H9 (cell line): ENCODE measurements around the gene ELAC1. TPM values are rescaled to one million over a fixed set of nuclear protein-coding genes. Genes with fewer than 3 reads are reported as not detected.

Experiments used
- DNase-seq: peaks from one replicate; pipeline ENCODE4 v3.0.0-alpha.2; 2017
- H2AFZ ChIP-seq: one replicate; pipeline ENCODE4 v1.6.1; 2013; ENCODE audit warnings: mild to moderate bottlenecking, low read length, control low read depth, moderate library complexity
- H2AK5ac ChIP-seq: 2 replicates; pipeline ENCODE4 v1.6.1; 2013; ENCODE audit warnings: low read length, control low read depth, mixed read lengths; ENCODE audit not compliant: insufficient read length
- H2BK120ac ChIP-seq: one replicate; pipeline ENCODE4 v1.6.1; 2013; ENCODE audit warnings: low read depth, mild to moderate bottlenecking, low read length, control low read depth, inconsistent platforms; ENCODE audit not compliant: poor library complexity, severe bottlenecking
- H2BK12ac ChIP-seq: 2 replicates; pipeline ENCODE4 v1.6.1; 2013; ENCODE audit warnings: low read length, control low read depth, mixed read lengths, low read depth; ENCODE audit not compliant: insufficient read length
- H2BK15ac ChIP-seq: 2 replicates; pipeline ENCODE4 v1.6.1; 2013; ENCODE audit warnings: low read depth, low read length, control low read depth
- H2BK20ac ChIP-seq: one replicate; pipeline ENCODE4 v1.6.1; 2013; ENCODE audit warnings: low read depth, mild to moderate bottlenecking, low read length, control low read depth, inconsistent platforms; ENCODE audit not compliant: poor library complexity, severe bottlenecking
- H2BK5ac ChIP-seq: 2 replicates; pipeline ENCODE4 v1.6.1; 2013; ENCODE audit warnings: low read length, control low read depth, mixed read lengths; ENCODE audit not compliant: insufficient read length
- H3K14ac ChIP-seq: 2 replicates; pipeline ENCODE4 v1.6.1; 2013; ENCODE audit warnings: low read length, control low read depth; ENCODE audit not compliant: insufficient read depth
- H3K18ac ChIP-seq: 2 replicates; pipeline ENCODE4 v1.6.1; 2013; ENCODE audit warnings: low read depth, mild to moderate bottlenecking, mixed read lengths, low read length, control low read depth; ENCODE audit not compliant: insufficient read length
- H3K23ac ChIP-seq: 2 replicates; pipeline ENCODE4 v1.6.1; 2013; ENCODE audit warnings: low read length, control low read depth, mixed read lengths, low read depth; ENCODE audit not compliant: insufficient read length
- H3K23me2 ChIP-seq: 2 replicates; pipeline ENCODE4 v1.6.1; 2013; ENCODE audit warnings: low read depth, mild to moderate bottlenecking, mixed read lengths, low read length, control low read depth; ENCODE audit not compliant: insufficient read length, poor library complexity, severe bottlenecking
- H3K27ac ChIP-seq: 2 replicates; pipeline ENCODE4 v1.5.1; 2013; ENCODE audit warnings: low read length, control low read depth, mixed read lengths, low read depth; ENCODE audit not compliant: insufficient read length
- H3K27me3 ChIP-seq: 2 replicates; pipeline ENCODE4 v1.6.1; 2013; ENCODE audit warnings: low read length, control low read depth, inconsistent platforms; ENCODE audit not compliant: insufficient read depth
- H3K4ac ChIP-seq: 2 replicates; pipeline ENCODE4 v1.6.1; 2013; ENCODE audit warnings: low read depth, mild to moderate bottlenecking, control low read depth, inconsistent platforms, low read length, moderate library complexity
- H3K4me1 ChIP-seq: 2 replicates; pipeline ENCODE4 v1.6.1; 2013; ENCODE audit warnings: low read length, control low read depth, inconsistent platforms; ENCODE audit not compliant: insufficient read depth
- H3K4me2 ChIP-seq: 2 replicates; pipeline ENCODE4 v1.6.1; 2013; ENCODE audit warnings: low read length, control low read depth, mixed read lengths; ENCODE audit not compliant: insufficient read length, insufficient read depth
- H3K56ac ChIP-seq: 2 replicates; pipeline ENCODE4 v1.6.1; 2013; ENCODE audit warnings: low read depth, mild to moderate bottlenecking, mixed read lengths, low read length, control low read depth; ENCODE audit not compliant: insufficient read length
- H3K79me1 ChIP-seq: 2 replicates; pipeline ENCODE4 v1.6.1; 2013; ENCODE audit warnings: low read depth, mild to moderate bottlenecking, moderate library complexity, low read length, control low read depth, inconsistent platforms; ENCODE audit not compliant: insufficient read depth, poor library complexity, severe bottlenecking
- H3K79me2 ChIP-seq: 2 replicates; pipeline ENCODE4 v1.6.1; 2013; ENCODE audit warnings: low read length, control low read depth, inconsistent platforms; ENCODE audit not compliant: insufficient read depth
- H3K9ac ChIP-seq: 2 replicates; pipeline ENCODE4 v1.6.1; 2013; ENCODE audit warnings: low read length, control low read depth, mixed read lengths; ENCODE audit not compliant: insufficient read length; ENCODE audit errors: extremely low read depth
- H3K9me3 ChIP-seq: one replicate; pipeline ENCODE4 v1.6.1; 2013; ENCODE audit warnings: low read depth, low read length, inconsistent platforms; ENCODE audit not compliant: control insufficient read depth
- H3T11ph ChIP-seq: one replicate; pipeline ENCODE4 v1.6.1; 2013; ENCODE audit warnings: mild to moderate bottlenecking, low read length, control low read depth, inconsistent platforms
- H4K20me1 ChIP-seq: one replicate; pipeline ENCODE4 v1.6.1; 2013; ENCODE audit not compliant: control insufficient read depth, insufficient read length, insufficient read depth
- H4K5ac ChIP-seq: 2 replicates; pipeline ENCODE4 v1.6.1; 2013; ENCODE audit warnings: low read depth, mild to moderate bottlenecking, mixed read lengths, low read length, control low read depth; ENCODE audit not compliant: insufficient read length
- H4K8ac ChIP-seq: replicated peaks from 2 replicates; pipeline ENCODE4 v1.6.1; 2013; ENCODE audit warnings: low read length, control low read depth, mixed read lengths, low read depth; ENCODE audit not compliant: insufficient read length
- H4K91ac ChIP-seq: 2 replicates; pipeline ENCODE4 v1.6.1; 2013; ENCODE audit warnings: low read depth, mild to moderate bottlenecking, moderate library complexity, mixed read lengths, low read length, control low read depth; ENCODE audit not compliant: insufficient read length
- H3K27ac Mint-ChIP-seq, 3 experiments: 2 replicates in 2 of 3; 3 replicates in 1 of 3; pipeline ENCODE4 v1.8.0; 2020 to 2021; ENCODE audit warnings: mixed read lengths in 3 of 3, mild to moderate bottlenecking in 1 of 3, moderate library complexity in 1 of 3
- H3K27me3 Mint-ChIP-seq: 2 replicates; pipeline ENCODE4 v1.8.0; 2021; ENCODE audit warnings: low read depth, mild to moderate bottlenecking, moderate library complexity, mixed read lengths
- H3K36me3 Mint-ChIP-seq, 3 experiments: 2 replicates in 2 of 3; 3 replicates in 1 of 3; pipeline ENCODE4 v1.8.0; 2020 to 2021; ENCODE audit warnings: low read depth in 3 of 3, mixed read lengths in 3 of 3; ENCODE audit not compliant: insufficient read depth in 1 of 3
- H3K4me1 Mint-ChIP-seq, 2 experiments: 2 replicates each; pipeline ENCODE4 v1.8.0; 2020; ENCODE audit warnings: mixed read lengths in 2 of 2
- H3K4me3 Mint-ChIP-seq, 2 experiments: 2 replicates in 1 of 2; 3 replicates in 1 of 2; pipeline ENCODE4 v1.8.0; 2020 to 2021; ENCODE audit warnings: mild to moderate bottlenecking in 2 of 2, mixed read lengths in 2 of 2, moderate library complexity in 1 of 2
- H3K9me3 Mint-ChIP-seq, 2 experiments: 2 replicates in 1 of 2; 3 replicates in 1 of 2; pipeline ENCODE4 v1.8.0; 2020; ENCODE audit warnings: mild to moderate bottlenecking in 2 of 2, mixed read lengths in 2 of 2, moderate library complexity in 1 of 2
- CTCF ChIP-seq: fragments of 200-600 bp; sonication (generic); conservative IDR thresholded peaks from 3 replicates; pipeline ENCODE4 v1.8.0; 2021; ENCODE audit warnings: antibody characterized with exemption, mild to moderate bottlenecking
- WGBS: extraction: QIAGEN DNeasy Blood & Tissue Kit; methylation state at CpG from one replicate; pipeline ENCODE4 v1.1.7; 2013; ENCODE audit warnings: missing lambda C conversion rate, low lambda C conversion rate, mixed read lengths; ENCODE audit not compliant: insufficient read length; ENCODE audit errors: extremely low coverage; 5-methylcytosine and 5-hydroxymethylcytosine counted together
- total RNA-seq: library from RNA; stranded (reverse); gene quantifications from 2 replicates; pipeline ENCODE4 v1.2.1, GENCODE V29; 2021

ELAC1 gene
- total RNA-seq, 1 experiment from 2014 or later = 5.7 TPM

- H3K56ac ChIP-seq = no peak overlapping the region
- WGBS = no CpG with 5 or more reads among the region's 13 CpGs
- H3K4ac ChIP-seq = no peak overlapping the region
- H3K27me3 ChIP-seq = no peaks in the 10 kb centered on the region
- no peaks in the 10 kb centered on the region for H3K79me2 ChIP-seq
- no peaks in the 10 kb centered on the region for H3K23me2 ChIP-seq
- H3K18ac ChIP-seq = no peak overlapping the region
- no peak for TF ChIP-seq CTCF
- no peak overlapping the region for H3K4me2 ChIP-seq
- H4K5ac ChIP-seq = no peak overlapping the region
- Mint-ChIP-seq H3K36me3 (peaks cover 0 to 3% (median under 1%) of the 10 kb centered on the region in 3 experiments; a peak in 2 of 7 replicates), H3K27me3 (no peaks in the 10 kb centered on the region; the same call in 1 of the 2 replicates), H3K27ac (peak overlapping the region in 1 of 3 experiments; percentile 7; a peak in 1 of 7 replicates), H3K9me3 (peaks cover 6 to 9% of the 10 kb centered on the region in 2 experiments; a peak in 4 of 5 replicates), H3K4me1 (peaks cover 17 to 20% of the 10 kb centered on the region in 2 experiments), H3K4me3 (no peak overlapping the region)
- no peak overlapping the region for H3K9ac ChIP-seq
- no peak overlapping the region for H2BK120ac ChIP-seq
- no peak overlapping the region for H4K8ac ChIP-seq
- no peak overlapping the region for H3T11ph ChIP-seq
- no peak overlapping the region for H2BK20ac ChIP-seq
- no peaks in the 10 kb centered on the region for H3K4me1 ChIP-seq
- no peak overlapping the region for H2AFZ ChIP-seq
- H3K23ac ChIP-seq = no peak overlapping the region
- no peak overlapping the region for H2BK12ac ChIP-seq
- no peaks in the 10 kb centered on the region for H3K9me3 ChIP-seq
- H3K79me1 ChIP-seq = no peaks in the 10 kb centered on the region
- H3K14ac ChIP-seq = no peak overlapping the region
- no peak overlapping the region for H4K91ac ChIP-seq
- no peak overlapping the region for H3K27ac ChIP-seq
- no peaks in the 10 kb centered on the region for H4K20me1 ChIP-seq
- no peak for DNase-seq
- no peak overlapping the region for H2AK5ac ChIP-seq
- H2BK5ac ChIP-seq = no peak overlapping the region
- H2BK15ac ChIP-seq = no peak overlapping the region
Measured at GRCh38 chr18:51006948-51007789, 39.3 kb downstream of the ELAC1 start.
